Uterus (tissue), 2 donors: Measurements from ENCODE around the gene RPS5.

Source experiments
- CTCF ChIP-seq, 4 experiments: fragments of 200-600 bp in 2 of 4; fragments of 450-650 bp in 2 of 4; sonication (generic) in 2 of 4; IDR thresholded peaks; one replicate each; pipeline ENCODE4 v1.5.1; 2016 to 2019; ENCODE audit warnings: antibody characterized with exemption in 4 of 4, mild to moderate bottlenecking in 2 of 4, moderate library complexity in 1 of 4
- POLR2A ChIP-seq, 2 donors: fragments of 450-650 bp; IDR thresholded peaks; one replicate each; pipeline ENCODE4 v1.6.1; 2016; ENCODE audit warnings: antibody characterized with exemption in 2 of 2, mild to moderate bottlenecking in 1 of 2, moderate library complexity in 1 of 2

DNA sequence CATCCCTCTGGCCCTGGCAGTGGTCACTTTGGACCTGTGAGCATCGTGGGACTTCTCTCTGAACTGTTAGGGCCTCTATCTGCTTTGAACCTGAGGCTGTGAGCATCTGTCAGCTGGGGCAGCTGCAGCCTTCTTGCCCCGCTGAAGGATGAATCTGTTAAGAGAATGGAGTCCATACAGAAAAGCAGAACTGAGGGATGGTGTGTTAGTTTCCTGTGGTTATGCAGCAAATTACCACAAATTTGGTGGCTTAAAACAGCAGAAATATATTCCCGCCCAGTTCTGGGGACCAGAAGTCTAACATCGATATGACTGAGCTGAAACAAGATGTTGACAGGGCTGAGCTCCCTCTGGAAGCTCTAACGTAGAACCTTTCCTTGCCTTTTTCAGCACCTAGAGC, 22.9 kb upstream of the RPS5 start:
- TF ChIP-seq CTCF (IDR thresholded peaks at IDR 0.05), result no peak
- TF ChIP-seq POLR2A (IDR thresholded peaks at IDR 0.05), result no peak
